ENCODE results near the gene NOL4L. TPM values are rescaled to one million over a fixed set of nuclear protein-coding genes. Genes with fewer than 3 reads are reported as not detected.

Gene NOL4L
- polyA plus RNA-seq, 3 donors: 1.1 to 30.9 (median 2.8) TPM

- no peaks in the 10 kb centered on the region for H3K27me3 ChIP-seq (ENCODE audit: control insufficient read depth in 2 of 2, insufficient read depth in 2 of 2, low read length in 2 of 2)
- H3K4me1 ChIP-seq (ENCODE audit: control insufficient read depth in 1 of 2, insufficient read depth in 2 of 2, low read length in 2 of 2): peaks cover 14 to 15% of the 10 kb centered on the region in 2 donors
- Mint-ChIP-seq H3K27ac (peak overlapping the region in 4 of 7 donors; percentile 59 to 84 (median 68)), H3K9me3 (no peaks in the 10 kb centered on the region), H3K4me1 (peaks cover 21% of the 10 kb centered on the region), H3K36me3 (peaks cover 5 to 16% of the 10 kb centered on the region in 2 donors), H3K27me3 (ENCODE audit: low read depth in 3 of 3) (peaks cover 0 to 6% (median 2%) of the 10 kb centered on the region in 3 donors), H3K4me3 (no peak overlapping the region)
- H3K4me3 ChIP-seq (replicated peaks in 1 of 3; ENCODE audit: low read depth in 2 of 3, low read length in 3 of 3): no peak overlapping the region
- H3K9ac ChIP-seq (ENCODE audit: insufficient read depth, low read length, poor library complexity, severe bottlenecking): no peak overlapping the region
- peak overlapping the region in 1 of 2 donors; percentile 10 for H3K27ac ChIP-seq (ENCODE audit: low read depth in 1 of 2, low read length in 2 of 2)
- DNase-seq: peak in 1 of 3 donors; percentile 45
- no peaks in the 10 kb centered on the region for H3K9me3 ChIP-seq (replicated peaks in 1 of 2; ENCODE audit: control insufficient read depth in 1 of 2, insufficient read depth in 1 of 2, low read length in 2 of 2)
- 76% methylated on average over 21 of the region's 24 CpGs for WGBS (ENCODE audit: insufficient coverage)
- intact Hi-C loops (cut with micrococcal nuclease): no loop called here
- no peak overlapping the region for H2AFZ ChIP-seq (ENCODE audit: insufficient read depth, low read depth, low read length, poor library complexity, severe bottlenecking)
- TF ChIP-seq, protein P1, sequence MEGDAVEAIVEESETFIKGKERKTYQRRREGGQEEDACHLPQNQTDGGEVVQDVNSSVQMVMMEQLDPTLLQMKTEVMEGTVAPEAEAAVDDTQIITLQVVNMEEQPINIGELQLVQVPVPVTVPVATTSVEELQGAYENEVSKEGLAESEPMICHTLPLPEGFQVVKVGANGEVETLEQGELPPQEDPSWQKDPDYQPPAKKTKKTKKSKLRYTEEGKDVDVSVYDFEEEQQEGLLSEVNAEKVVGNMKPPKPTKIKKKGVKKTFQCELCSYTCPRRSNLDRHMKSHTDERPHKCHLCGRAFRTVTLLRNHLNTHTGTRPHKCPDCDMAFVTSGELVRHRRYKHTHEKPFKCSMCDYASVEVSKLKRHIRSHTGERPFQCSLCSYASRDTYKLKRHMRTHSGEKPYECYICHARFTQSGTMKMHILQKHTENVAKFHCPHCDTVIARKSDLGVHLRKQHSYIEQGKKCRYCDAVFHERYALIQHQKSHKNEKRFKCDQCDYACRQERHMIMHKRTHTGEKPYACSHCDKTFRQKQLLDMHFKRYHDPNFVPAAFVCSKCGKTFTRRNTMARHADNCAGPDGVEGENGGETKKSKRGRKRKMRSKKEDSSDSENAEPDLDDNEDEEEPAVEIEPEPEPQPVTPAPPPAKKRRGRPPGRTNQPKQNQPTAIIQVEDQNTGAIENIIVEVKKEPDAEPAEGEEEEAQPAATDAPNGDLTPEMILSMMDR (IDR thresholded peaks at IDR 0.05): no peak
- peaks cover 60% of the 10 kb centered on the region for H4K20me1 ChIP-seq (ENCODE audit: insufficient read depth, low read length)
- peaks cover 19% of the 10 kb centered on the region for H3K79me2 ChIP-seq (ENCODE audit: insufficient read depth, low read length)
- peaks cover 4 to 14% of the 10 kb centered on the region in 2 donors for H3K36me3 ChIP-seq (replicated peaks in 1 of 2; ENCODE audit: control insufficient read depth in 1 of 2, insufficient read depth in 2 of 2, low read length in 2 of 2)
- no peak overlapping the region for H3K4me2 ChIP-seq (replicated peaks; ENCODE audit: extremely low read depth, low read length, poor library complexity, severe bottlenecking)
Measured at GRCh38 chr20:32465092-32465900, 119.8 kb downstream of the NOL4L start.

DNA sequence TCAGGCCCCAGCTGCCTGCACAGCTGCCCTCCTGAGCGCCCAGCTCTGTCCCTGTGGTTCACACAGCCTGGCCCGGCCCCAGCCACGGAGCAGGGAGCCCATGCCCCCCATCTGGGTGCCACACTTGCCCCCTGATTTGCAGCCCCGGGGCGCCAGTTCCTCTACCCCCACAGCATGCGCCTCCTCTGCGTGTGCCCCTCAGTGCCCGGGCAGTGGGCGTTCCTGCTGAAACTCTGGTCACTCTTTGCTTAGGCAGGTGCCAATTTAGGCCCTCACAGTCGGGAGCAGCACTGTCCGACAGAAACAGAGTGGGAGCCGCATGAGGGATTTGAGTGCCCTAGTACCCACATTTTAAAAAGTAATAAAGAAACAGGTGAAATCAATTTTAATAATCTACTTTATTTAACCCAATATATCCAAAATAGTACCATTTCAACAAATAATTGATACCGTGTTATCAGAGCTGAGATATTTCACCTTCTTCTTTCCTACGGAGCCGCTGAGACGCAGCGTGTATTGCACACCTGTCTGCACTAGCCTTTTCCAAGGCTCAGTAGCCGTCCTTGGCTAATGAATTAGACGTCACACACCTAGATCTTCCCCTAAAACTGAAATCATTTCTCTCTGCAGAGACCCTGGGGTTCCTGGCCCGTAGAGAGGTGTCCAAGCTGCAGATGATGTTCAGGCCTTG lies 120.6 kb downstream of the NOL4L start:
- Histone ChIP-seq H4K20me1 (ENCODE audit: insufficient read depth, low read length) (peaks cover 56% of the 10 kb centered on the region), H3K27ac (ENCODE audit: low read depth in 1 of 2, low read length in 2 of 2) (no peak overlapping the region), H3K9ac (ENCODE audit: insufficient read depth, low read length, poor library complexity, severe bottlenecking) (no peak overlapping the region), H2AFZ (ENCODE audit: insufficient read depth, low read depth, low read length, poor library complexity, severe bottlenecking) (no peak overlapping the region), H3K36me3 (replicated peaks in 1 of 2; ENCODE audit: control insufficient read depth in 1 of 2, insufficient read depth in 2 of 2, low read length in 2 of 2) (peaks cover 8 to 14% of the 10 kb centered on the region in 2 donors), H3K79me2 (ENCODE audit: insufficient read depth, low read length) (peaks cover 17% of the 10 kb centered on the region), H3K27me3 (ENCODE audit: control insufficient read depth in 2 of 2, insufficient read depth in 2 of 2, low read length in 2 of 2) (no peaks in the 10 kb centered on the region), H3K4me2 (replicated peaks; ENCODE audit: extremely low read depth, low read length, poor library complexity, severe bottlenecking) (no peak overlapping the region), H3K9me3 (replicated peaks in 1 of 2; ENCODE audit: control insufficient read depth in 1 of 2, insufficient read depth in 1 of 2, low read length in 2 of 2) (no peaks in the 10 kb centered on the region), H3K4me1 (ENCODE audit: control insufficient read depth in 1 of 2, insufficient read depth in 2 of 2, low read length in 2 of 2) (peaks cover 7 to 8% of the 10 kb centered on the region in 2 donors), H3K4me3 (replicated peaks in 1 of 3; ENCODE audit: low read depth in 2 of 3, low read length in 3 of 3) (no peak overlapping the region)
- H3K27ac Mint-ChIP-seq: peak overlapping the region in 2 of 7 donors; percentile 68 to 70
- H3K9me3 Mint-ChIP-seq: no peaks in the 10 kb centered on the region
- peaks cover 9 to 20% of the 10 kb centered on the region in 2 donors for H3K36me3 Mint-ChIP-seq
- no peak for DNase-seq
- TF ChIP-seq, protein P1 (IDR thresholded peaks at IDR 0.05): no peak
- H3K4me1 Mint-ChIP-seq: peaks cover 13% of the 10 kb centered on the region
- over 99% methylated on average over 11 of the region's 20 CpGs for WGBS (ENCODE audit: insufficient coverage)
- peaks cover 0 to 5% (median 2%) of the 10 kb centered on the region in 3 donors for H3K27me3 Mint-ChIP-seq (ENCODE audit: low read depth in 3 of 3)
- no peak overlapping the region for H3K4me3 Mint-ChIP-seq
- intact Hi-C loops (cut with micrococcal nuclease): no loop called here

Data from CD14-positive monocyte (primary cell).